ENCODE data around the gene MYT1.
"Not testable (repeated sequence)": the region's sequence is repeated elsewhere in the genome, so short reads cannot be mapped to it uniquely, and the experiment has no call there.

MYT1 gene

GRCh38 chr20:64164123-64164836 is at the start of gene MYT1:
Gene MYT1 (plus strand): TSS chr20:64164452. CDS start chr20:64198862, 34,410 bp downstream.
- DNase-seq, result no peak

- no peak for DNase-seq
Measured at GRCh38 chr20:64115171-64115911, 48.9 kb upstream of the MYT1 start.

DNA sequence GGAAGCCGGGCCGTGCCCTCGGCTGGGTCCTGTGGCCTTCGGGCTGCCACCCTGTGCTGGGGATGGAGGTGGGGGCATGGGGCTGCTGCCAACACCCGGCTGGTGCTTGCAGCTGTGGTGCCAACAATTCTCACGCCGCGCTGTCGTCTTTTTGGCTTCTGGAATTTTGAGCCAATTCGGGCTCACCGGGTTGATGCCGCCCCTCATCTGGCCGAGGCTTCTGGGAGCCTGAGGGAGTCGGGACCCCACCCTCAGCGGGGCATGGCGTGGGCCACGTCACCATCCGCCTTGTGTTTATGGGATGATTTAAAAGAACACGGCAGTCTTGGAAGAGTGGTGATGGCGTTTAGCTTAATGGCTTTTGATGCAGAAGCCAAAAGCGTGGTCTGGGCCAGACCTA is 48.2 kb upstream of the MYT1 start:
- no peak for DNase-seq

GRCh38 chr20:64116541-64117431 is 47.5 kb upstream of the MYT1 start:
- no peak for DNase-seq

- DNase-seq, result not testable (repeated sequence)
Measured at GRCh38 chr20:64117432-64117777, 46.8 kb upstream of the MYT1 start.

- DNase-seq, result no peak
Measured at GRCh38 chr20:64119301-64119680, 45.0 kb upstream of the MYT1 start.

- DNase-seq, result no peak
Measured at GRCh38 chr20:64119681-64120341, 44.4 kb upstream of the MYT1 start.

- no peak for DNase-seq
Measured at GRCh38 chr20:64121586-64121985, 42.7 kb upstream of the MYT1 start.

GRCh38 chr20:64122927-64123326 is 41.3 kb upstream of the MYT1 start:
- not testable (repeated sequence) for DNase-seq

DNA sequence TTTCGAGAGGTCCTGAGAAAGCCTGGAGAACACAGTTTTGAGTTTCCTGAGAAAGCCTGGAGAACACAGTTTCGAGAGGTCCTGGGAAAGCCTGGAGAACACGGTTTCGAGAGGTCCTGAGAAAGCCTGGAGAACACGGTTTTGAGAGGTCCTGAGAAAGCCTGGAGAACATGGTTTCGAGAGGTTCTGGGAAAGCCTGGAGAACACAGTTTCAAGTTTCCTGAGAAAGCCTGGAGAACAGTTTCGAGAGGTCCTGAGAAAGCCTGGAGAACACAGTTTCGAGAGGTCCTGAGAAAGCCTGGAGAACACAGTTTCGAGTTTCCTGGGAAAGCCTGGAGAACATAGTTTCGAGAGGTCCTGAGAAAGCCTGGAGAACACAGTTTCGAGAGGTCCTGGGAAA is 40.7 kb upstream of the MYT1 start:
- DNase-seq, result not testable (repeated sequence)

GRCh38 chr20:64129146-64129782 is 35.0 kb upstream of the MYT1 start:
- DNase-seq, result no peak

DNA sequence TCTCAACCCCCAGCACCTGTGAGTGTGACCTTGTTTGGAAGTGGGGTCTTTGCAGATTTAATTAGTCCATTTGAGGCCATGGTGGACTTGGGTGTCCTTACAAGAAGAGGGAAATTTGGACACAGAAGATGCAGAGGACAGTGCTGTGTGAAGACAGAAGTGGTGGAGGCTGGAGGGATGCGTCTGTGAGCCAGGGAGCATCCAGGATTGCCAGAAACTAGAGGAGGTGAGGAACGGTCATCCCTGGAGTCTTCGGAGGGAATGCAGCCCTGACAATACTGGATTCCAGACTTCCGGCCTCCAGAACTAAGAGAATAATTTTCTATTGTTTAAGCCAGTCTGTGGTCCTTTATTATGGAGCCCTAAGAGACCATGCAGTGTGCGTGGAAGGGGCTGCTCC is 34.0 kb upstream of the MYT1 start:
- no peak for DNase-seq

GRCh38 chr20:64130876-64131275 is 33.4 kb upstream of the MYT1 start:
- DNase-seq, result no peak

DNA sequence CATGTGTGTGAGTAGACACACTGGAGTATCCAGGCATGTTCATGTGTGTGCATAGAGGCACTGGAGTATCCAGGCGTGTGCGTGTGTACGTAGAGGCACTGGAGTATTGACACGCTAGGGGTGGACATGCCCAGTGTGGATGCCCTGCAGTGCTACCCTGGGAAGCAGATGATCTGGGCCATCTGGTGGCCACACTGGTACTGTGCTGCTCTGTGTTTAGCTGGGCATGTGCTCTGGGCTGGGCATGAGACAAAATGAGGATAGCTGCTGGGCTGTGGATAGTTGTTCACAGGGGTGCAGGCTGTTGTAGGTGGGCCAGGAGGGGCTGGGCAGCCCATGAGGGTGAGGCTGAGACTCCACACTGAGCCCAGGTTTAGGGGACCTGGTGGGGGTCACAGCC is 32.8 kb upstream of the MYT1 start:
- no peak for DNase-seq

DNA sequence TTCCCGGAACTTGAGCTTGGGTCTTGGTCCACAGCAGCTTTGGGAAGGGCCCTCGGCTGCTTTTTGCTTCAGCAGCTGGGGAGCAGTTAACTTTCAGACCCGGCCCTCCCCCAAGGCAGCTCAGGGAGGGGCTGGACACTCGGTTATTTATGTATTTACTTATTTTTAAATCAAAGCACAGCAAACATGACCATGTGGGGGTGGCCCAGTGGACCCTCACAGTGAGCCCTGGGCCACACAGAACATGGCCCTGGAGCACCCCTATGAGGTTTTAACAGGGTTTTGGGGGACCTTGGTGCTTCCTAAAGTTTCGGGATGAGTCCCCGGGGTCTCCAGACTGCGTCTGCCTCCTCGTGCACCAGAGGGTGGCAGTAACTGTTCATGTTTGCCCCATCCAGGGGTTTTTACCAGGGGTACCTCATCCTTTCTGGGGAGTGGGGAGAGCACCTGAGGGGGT is 30.3 kb upstream of the MYT1 start:
- DNase-seq, result no peak

- not testable (repeated sequence) for DNase-seq
Measured at GRCh38 chr20:64134744-64135143, 29.5 kb upstream of the MYT1 start.

GRCh38 chr20:64136004-64136710 is 28.1 kb upstream of the MYT1 start:
- DNase-seq, result no peak

DNA sequence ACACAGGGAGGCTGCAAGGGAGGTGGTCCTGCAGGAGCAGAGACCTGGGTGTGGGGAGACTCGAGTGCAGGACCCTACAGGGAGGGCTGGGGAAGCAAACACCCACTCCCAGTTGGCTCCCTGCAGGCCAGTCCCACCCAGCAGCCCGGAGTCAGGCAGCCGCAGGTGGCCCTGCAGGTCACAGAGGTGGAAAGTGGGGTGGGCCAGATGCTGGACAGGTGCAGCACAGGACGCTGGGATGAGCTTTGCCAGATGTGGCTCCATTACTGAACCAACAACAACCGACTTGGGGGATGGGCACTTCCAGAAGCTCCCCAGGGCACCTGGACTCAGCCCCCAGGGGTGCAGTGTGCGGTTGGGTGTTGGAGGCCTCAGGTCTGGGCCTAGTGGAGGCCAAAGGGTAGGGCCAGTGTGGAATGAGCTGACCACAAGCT is 26.6 kb upstream of the MYT1 start:
- no peak for DNase-seq

GRCh38 chr20:64138276-64138815 is 25.9 kb upstream of the MYT1 start:
- DNase-seq, result no peak

GRCh38 chr20:64139199-64140060 is 24.8 kb upstream of the MYT1 start:
- DNase-seq, result no peak
